ENCODE results near the gene FLRT2.

The FLRT2 gene, protein sequence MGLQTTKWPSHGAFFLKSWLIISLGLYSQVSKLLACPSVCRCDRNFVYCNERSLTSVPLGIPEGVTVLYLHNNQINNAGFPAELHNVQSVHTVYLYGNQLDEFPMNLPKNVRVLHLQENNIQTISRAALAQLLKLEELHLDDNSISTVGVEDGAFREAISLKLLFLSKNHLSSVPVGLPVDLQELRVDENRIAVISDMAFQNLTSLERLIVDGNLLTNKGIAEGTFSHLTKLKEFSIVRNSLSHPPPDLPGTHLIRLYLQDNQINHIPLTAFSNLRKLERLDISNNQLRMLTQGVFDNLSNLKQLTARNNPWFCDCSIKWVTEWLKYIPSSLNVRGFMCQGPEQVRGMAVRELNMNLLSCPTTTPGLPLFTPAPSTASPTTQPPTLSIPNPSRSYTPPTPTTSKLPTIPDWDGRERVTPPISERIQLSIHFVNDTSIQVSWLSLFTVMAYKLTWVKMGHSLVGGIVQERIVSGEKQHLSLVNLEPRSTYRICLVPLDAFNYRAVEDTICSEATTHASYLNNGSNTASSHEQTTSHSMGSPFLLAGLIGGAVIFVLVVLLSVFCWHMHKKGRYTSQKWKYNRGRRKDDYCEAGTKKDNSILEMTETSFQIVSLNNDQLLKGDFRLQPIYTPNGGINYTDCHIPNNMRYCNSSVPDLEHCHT

DNA sequence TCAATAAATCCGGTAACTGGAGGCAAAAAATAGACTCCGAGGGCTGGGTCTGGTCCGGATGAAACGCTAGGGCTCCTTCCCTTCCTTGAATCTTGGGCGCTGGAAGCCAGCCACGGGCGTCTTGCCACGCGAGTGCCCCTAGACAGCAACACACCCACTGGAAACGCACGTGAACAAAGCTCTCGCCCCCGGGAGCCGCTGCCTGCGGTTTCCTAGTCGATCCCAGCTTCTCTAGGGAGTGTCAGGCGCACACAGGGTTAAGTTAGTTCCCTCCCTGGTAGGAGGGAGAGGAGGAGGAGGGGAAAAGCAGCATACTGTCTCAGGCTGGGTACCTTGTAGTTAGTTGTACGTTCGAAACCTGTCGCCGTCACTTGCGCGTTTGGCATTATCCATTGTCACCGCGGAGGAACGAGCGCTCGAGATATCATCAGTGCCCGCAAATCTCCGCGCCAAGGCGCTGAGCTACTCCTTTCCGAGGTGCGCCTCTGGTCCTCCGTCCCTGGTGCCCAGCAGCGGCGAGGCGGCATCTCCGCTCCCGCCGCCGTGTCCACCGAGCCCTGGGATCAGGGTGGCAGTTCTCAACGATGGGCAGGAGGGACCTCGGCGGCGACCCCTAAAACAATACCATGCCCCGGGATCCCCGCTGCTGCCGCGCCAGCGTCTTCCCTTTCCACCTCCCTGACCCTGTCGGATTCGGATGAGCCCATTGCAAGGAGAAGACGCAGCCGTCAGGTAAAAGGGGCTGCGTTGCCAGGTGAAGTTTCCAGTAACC, at the start of gene FLRT2:
TSS of gene FLRT2 (plus strand) at position 342 of the 772 bp plus-strand sequence. CDS start 91,371 bp downstream, outside the sequence.
- ATAC-seq = no peak
- DNase-seq = peak; percentile 3

DNA sequence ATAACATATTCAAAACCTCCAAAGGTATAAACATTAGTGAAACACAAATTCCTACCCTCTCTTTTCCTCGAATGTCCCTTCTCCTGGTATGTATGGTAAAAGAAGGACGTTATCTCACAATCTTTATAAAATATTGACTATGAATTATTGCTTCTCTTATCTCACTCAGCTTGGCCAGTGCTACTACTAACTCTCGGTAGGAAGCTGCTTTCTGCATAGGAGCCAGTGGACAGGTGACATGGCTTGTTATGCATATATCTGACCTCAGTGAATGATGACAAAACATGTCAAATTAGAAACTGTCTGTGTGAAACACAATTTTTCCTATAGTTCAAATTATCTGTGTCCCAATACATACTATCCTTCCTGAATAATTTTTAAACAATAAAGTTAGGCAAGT, 48.5 kb upstream of the FLRT2 start:
- DNase-seq = no peak
- ATAC-seq = no peak

DNA sequence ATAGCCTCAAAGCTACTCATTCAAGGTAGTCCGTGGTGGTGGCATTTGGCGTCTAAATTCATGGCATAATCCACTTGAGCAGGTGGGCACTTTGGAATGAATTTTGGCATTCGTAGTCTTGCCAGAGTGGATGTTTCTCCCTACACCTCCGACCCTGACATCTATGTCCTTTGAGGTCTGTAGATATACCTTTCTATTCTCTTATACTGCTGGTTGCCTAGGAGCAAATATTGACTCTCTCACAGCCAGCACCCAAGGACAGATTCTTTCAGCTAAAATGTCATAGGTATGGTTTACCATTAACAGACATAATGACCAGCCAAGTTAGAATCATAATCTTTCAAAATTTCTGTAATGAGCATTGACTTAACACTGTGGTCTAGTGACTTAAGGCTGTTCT, 47.4 kb upstream of the FLRT2 start:
- DNase-seq (no peak), ATAC-seq (no peak)

DNA sequence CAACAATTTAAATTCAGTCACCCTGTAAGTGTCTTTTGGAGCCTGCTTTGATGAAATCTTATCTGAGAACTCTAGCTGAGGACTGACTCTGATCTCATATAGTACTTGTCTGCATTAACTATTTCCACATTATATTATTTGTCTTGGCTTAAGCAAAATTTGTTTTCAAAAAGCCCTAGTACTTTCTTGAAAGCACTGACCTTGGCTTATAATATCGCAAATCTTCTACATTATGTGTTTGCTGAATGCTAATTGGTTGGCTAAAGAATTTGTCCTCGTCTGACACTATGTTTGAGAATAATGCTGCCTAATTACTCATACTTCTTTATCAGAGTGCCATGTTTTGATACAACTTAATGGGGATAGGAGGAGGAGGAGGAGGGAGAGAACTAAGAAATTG, 46.9 kb upstream of the FLRT2 start:
- DNase-seq (no peak), ATAC-seq (no peak)

DNA sequence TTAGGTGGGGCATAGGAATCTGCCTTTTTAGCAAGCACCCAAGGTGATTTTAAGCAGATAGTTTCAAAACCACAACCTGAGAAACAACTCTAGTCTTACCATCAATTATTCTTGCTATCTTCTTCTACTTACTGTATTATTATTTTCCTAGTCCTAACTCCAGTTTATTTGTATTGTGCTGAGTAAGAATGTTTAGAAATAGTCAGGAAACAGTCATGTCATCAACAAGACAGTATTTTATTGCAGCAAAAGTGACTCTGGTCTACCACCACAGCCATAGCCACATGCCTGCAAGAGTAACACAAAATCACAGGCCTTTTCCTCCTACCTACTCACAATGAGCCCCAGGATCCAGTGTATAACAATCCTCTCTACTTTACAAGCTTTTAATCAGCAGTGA, 46.3 kb upstream of the FLRT2 start:
- DNase-seq = no peak
- ATAC-seq = no peak

DNA sequence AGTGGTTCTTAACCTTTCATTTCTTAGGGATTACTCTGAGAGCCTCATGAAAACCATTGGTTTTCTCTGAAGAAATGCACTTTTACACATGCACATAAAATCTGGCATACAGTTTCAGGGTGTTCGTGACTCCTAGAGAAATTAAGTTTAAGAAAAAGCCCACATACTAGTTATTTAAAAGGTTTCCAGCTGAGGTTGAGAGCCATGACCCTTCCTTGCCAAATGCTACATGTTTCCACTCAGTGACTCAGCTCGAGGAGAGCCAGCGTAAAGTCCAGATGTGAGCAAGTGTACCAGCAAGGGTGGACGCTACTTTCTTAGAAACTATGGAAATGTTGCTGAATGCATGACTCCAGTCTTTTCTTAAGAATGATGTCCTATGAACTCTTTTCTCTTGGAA, 42.7 kb upstream of the FLRT2 start:
- ATAC-seq = no peak
- no peak for DNase-seq

DNA sequence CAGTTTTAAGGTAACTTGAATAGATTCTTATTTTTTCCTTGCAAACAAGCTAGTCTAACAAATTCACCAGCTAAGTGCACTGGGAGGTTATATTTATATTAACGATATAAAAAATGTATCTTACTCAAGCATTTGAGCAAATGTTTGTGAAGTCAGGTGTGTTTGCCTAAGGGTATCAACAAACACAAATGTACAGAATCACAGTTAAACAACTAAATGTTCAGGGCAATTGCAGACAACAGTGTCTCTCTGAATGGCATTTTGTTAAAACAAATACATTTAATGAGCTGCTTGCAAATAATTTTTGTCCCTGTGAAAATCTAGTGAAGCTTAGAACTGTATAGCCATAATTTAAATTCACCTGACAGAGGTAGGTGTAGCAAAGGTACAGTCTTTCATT, 28.2 kb upstream of the FLRT2 start:
- no peak for ATAC-seq

DNA sequence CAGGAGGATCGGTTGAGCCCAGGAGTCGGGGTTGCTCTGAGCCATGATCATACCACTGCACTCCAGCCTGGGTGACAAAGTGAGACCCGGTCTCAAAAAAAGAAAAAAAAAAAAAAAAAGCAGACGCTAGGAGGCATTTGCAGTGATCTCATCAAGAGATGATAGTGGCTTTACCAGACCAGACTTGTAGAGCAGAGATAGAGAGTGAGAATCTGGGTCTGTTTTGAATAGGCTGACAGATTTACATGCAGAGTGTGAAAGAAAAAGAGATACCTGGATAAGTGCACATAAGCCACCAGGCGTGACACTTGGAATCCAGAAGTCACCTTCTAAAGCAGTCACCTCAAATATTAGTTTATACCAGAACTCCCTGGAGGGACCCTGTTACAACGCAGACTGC, 21.1 kb upstream of the FLRT2 start:
- DNase-seq (no peak), ATAC-seq (no peak)

More for the DNA sequence above, 28.2 kb upstream of the FLRT2 start:
- no peak for DNase-seq

DNA sequence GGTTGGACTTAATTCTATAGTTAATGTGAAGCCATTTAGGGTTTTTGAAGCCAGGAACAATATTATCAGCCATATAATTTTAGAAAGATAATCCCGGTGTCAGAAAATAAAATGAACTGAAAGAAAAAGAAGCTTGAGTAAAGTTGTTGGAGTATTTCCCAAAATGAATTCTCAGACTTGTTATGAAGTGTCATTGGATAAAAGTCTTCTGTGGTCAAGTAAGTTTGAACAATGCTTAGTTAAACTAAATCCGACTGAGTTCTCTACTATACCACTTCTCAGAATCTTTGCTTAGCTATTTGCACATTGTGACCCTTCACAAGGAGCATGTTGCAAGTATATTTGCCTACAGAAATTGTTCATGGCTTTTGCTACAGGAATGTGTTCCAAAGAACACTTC, 17.5 kb upstream of the FLRT2 start:
- ATAC-seq (no peak), DNase-seq (no peak)

DNA sequence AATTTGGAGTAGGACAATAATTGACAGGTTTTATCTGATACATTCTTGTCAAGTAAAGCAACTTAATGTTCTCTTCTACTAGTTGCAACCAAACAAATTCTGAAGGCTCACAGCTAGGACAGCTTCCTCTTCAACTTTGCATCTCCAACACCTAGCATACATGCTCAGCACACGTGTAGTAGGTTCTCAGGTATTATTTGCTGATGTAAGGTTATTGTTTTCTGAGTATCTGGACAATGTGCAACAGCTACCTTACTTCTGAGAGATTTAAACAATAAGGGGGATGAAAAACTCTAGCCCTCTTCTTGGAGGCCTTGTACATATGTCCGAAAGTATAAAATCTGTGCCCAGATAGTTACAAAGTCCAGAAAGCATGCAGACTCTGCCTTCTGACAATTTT, 15.5 kb upstream of the FLRT2 start:
- ATAC-seq = no peak

DNA sequence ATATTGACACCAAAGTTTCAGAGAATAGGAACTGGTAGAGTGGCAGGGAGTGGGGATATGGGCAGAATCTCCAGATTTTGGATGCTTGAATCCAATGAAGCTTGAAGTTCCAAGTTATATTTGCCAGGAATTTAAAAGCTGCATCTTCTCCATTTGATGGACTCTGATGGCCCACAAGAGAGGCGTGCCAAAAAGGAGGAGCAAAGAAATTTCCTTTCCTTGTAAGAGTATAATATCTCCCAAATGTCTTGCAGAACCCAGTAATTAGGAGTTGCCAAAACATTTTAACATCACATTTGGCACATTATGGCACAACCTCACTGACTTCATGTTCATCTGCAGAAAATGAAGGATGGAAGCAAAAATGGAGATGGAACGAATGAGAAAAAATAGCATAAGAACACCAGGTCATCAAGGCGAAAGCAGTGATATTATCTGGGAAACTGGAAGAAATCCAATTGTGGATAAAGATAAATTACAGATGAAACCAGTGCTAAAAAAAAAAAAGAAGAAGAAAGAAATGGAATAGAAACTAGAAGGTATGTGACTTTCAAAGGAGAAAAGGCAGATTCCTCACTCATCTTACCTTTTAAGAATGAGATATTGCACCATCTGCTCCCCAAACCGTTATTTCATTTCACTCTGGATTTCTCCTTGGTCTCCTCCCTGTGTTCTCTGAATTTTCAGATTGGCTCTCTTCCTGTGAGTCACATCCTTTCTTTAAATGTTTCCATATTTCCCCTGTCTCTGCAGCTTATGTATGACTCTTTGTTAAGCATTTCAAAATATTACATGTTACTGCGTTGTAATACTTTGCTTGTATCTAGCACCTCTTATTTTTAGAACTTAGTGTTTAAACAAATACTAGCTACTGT, 13.5 kb upstream of the FLRT2 start:
- DNase-seq (no peak), ATAC-seq (no peak)

More for the DNA sequence above, 15.5 kb upstream of the FLRT2 start:
- no peak for DNase-seq

DNA sequence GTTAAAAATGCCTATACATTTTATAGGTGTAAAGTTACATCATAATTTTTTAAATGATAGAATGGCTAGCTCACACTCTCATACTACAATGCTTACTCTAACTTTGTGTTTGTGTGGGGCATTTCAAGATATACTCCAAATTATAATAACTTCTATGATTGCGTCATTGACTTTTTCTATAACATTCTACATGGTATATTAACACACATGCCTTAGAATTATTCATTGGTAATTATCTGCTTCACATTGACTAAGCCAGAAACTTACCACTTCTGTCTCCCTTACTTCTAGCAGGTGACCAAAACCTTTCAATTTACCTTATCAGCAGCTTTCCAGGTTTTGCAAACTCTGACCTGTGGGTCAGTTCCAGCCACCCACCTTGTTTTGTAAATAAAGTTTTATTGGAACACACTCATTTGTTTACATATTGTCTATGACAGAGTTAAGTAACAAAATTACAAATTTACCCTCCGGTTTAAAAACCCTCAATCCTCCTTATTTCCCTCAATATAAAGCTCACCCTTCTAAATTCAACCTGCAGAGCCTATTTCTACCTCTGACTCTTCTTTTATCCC, 12.7 kb upstream of the FLRT2 start:
- no peak for DNase-seq
- ATAC-seq = no peak

DNA sequence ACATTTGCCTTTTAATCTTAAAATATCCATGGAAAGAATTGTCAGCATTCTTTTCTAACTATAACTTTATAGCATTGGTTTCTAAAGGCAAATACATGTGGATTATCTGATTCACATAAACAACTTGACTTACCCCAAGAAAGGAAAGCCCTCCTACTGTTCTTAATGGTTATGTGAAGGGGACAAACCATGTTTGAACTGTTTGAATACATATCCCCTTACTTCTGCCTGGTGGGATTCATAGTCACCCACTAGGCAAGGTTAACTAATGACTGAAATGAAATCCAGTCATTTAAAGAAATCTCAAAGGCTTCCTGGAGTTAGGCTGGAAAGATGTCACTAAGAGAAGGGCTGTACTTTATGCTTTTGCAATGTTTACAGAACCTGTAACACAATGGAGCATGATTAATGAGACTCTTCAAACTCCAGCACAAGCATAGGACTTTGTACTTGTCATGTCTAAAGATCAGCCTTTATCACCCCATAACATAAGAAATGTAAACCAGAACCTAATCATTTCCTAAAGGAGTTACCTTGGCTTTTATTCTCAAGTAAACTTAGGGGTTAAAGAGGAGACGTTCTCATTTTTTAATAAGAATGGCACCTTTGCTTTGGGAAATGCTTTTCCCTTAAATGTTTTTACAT, 10.2 kb upstream of the FLRT2 start:
- DNase-seq = no peak

DNA sequence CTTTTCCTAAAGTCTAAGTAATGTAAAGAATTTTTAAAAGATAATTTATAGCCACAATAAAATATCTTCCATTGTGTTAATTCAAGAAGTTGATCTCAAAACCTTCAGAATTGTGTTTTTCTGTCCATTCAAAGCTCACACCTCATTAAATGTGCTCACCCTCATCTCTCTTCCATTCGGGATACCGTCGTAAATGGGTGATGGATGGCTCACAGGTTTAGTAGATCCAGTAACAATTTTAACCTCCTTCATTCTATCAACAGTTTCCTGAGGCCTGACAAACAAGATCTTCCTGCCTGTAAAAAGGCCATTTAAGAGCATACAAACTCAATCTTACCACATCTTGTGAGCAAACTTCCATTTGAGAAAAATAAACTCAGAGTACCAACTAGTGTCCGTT, 9.4 kb upstream of the FLRT2 start:
- DNase-seq (no peak), ATAC-seq (no peak)

More for the DNA sequence above, 10.2 kb upstream of the FLRT2 start:
- ATAC-seq = no peak

DNA sequence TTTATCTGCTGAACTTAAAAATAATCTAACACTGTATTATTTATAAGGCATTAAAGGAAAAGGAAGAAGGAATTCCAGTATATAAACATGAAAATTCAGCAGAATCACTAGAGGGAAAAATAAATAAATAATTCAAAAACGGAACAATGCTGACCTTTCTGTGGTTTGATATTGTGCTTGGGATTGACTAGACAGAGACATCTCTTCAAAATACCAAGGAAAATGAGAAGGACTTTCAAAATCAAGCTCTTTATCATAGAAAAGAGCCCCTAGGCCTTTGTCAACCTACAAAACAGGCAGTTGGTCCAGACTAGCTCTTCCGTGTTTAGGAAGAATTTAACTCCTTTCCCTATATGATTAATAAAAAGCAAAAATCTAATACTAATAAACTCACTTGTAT, 6.3 kb upstream of the FLRT2 start:
- DNase-seq = no peak
- no peak for ATAC-seq

DNA sequence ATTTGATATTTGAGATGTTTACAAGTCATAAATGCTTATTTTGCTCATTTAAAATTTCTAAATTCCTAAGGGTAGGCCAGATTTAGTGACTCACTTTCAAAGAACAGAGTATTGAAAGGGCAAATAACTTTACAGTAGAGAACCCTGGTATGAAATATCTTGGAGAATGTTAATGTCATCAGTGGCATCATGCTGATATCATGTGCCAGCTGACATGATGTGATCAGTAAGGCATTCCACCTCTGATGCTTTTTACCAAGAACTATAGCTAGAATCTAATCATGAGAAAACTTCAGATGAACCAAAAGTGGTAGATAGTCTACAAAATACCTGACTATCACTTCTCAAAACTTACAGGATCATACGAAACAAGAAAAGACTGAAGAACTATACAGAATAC, 2.9 kb upstream of the FLRT2 start:
- DNase-seq (no peak), ATAC-seq (no peak)

DNA sequence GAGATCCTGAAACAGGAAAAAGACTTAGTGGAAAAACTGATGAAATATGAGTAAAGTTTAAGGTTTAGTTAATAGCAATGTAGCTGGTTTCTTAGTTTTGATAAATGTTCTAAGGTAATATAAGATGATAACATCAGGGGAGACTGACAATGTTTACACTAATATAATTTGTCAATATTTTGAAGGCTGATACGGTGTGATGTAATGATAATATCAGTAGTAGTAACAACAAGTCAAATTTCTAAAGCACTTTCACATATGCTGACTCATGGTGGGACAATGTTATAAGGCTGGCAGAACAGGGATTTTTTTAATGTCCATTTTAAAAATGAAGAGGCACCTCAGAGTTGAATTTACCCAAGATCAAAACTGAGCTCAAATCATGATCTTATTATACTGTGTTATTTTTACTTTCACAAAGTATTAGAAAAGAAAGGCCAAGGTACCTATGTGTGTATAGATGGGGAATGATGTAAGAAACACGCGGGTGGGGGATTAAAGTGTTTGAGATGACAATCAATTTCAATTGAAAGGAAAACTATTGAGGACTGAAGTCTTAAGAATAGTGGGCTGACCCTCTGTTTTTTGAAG, 2.4 kb upstream of the FLRT2 start:
- no peak for ATAC-seq
- no peak for DNase-seq

DNA sequence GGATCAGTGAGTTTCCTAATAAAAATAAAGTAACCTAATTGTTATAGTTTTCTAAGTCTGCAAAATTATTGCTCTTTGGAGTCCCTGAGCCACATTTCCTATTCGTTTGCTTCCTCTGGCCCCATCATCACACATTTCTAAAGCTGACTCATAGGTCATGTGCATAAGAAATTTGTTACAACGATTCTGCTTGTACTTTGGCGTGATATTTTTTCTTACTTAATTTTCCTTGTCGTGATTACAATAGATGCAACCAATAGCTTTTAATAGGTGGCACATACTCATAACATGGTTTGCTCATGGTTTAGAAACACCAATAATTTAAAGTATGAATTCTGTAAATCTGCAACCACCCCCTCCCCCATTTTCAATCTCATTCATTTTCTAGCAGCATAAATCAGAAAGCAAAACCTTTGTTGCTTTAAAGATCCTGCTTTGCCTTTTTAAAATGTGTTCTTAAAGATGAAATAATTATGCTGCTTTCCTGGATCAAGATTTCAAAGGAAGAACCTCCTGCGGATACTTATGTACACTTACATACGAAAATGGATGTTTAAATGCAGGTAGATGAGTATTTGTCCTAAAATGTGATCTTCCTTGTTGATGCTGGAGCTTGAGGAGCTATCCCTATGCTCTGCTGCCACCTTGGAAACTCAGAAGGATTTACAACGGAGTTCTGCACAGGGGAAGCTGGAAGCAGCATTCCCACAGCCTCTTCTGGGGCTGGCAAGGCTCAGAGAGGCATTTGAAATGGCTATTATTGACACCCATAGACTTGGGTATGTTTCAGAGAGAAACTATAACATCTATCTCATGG, 1.7 kb upstream of the FLRT2 start:
- ATAC-seq (no peak), DNase-seq (no peak)

DNA sequence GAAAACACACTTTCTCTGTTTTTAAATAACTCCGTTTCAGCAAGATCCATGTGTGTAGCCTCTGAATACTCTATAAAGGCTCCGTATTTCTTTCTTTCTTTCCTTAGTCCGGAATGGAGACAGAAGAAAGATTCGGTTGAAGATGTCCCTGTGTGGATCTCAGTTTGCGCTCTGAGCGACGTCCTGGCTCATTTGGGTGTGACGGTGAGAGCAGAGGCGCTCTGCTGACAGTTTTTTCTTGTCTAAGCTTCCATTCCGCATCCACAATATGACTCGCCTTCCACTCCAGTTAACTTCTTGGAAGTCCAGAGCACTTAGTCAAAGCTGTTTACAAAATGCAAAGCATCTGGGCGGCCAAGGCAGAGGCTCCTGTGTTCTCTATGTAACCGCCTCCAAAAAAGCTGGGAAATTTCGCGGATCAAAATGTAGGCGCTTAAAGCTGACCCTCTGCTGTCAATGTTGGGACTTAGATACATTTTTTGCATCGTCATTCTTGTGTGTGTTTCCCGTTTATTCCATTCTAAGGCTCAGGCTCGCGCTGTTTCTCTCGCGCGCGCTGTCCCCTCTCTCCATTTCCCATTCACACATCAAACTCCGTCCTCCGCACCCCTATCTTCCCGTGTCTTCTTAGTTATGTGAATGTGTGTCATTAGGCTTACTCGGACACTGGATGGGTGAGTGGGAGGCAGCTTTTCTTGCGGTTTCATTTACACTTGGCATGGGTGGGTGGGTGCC, 880 bp upstream of the FLRT2 start:
- no peak for ATAC-seq
- no peak for DNase-seq
